NCI-H748 treated with DMSO at 0.1 percent for 48 hours (cell line): ENCODE results near the gene ITGB5.
"Not testable (repeated sequence)": the region's sequence is repeated elsewhere in the genome, so short reads cannot be mapped to it uniquely, and the experiment has no call there.

Experiments
- DNase-seq: peaks from one replicate; lab custom pipeline; 2025; lab: John Stamatoyannopoulos, UW

The ITGB5 gene

DNA sequence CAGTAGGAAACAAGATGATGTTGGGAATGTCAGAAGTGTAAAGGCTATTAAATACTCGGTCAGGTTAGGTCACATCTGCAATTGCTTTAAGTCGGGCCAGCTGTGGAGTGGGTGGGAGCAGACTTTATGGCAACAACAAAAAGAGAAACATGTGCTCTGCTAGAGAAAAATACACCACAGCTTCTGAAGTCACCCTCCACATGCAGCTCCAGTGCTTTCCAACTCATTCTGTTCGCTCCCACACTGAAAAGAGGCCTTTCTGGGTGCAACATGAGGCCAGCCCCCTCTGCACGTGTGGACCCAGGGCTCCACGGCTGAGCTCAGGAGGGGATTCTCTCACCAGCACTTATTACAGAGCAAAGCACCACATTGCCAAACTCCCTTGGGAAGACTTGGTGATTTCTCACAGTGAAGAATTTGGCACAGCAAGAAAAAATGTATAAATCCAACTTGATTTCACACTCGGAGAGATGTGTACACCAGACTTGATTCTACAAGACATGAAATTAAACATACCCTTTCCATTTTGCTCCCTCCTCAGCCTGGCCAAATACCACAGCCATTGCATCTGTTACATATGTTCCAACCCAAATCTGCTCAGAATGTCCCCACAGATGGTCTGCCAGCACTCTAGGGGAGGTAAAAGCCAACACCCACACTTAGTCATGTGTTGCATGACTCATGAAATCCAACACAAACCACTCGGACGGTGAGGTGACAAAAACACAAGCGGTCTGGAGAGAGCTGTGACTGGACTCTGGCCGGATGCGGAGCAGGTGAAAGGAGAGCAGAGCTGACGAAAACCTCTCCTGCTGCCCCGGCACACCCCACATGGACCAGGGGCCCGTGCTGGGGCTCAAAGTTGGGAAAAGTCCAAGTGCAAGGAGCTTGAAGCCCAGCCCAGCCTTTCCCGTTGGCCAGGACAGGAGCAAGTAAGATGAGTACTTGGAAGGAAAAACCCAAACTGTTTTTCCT is 74.6 kb downstream of the ITGB5 start:
- no peak for DNase-seq

DNA sequence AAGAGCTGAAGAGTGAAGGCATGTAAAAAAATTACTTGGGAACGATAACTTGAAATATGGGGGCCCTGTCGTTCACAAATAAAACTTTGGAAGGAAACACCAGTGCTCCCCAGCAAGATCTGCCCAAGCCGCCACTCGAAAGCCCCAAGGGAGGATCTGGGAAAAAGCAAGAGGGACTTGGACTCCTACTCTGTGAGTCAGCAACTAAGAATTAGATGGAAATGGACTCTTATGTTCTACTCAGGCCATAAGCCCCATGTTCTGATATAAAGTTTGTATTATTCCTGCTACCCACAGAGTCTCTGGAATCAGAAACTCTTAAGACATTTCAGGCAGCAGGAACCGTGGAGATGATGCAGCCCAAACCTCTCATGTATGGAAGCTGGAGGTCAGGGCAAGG is 75.7 kb downstream of the ITGB5 start:
- no peak for DNase-seq

DNA sequence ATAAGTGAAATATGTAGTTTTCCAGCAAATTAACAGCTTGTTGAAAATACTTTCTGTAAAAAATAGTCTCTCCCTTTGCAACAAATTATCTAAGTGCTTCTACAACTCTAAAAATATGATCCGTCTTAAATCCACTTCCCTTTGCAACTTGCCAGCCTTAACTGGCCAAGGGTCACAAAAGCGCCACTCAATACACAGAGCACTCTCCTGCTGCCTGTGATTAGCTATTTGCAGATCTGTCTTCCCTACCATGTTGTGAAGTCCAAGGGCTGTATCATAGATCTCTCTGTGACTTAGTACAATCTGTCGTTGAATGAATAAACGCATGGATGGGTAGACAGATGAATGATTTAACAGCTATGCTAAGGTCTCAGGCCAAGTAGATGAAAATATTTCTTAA is 76.2 kb downstream of the ITGB5 start:
- DNase-seq = no peak

DNA sequence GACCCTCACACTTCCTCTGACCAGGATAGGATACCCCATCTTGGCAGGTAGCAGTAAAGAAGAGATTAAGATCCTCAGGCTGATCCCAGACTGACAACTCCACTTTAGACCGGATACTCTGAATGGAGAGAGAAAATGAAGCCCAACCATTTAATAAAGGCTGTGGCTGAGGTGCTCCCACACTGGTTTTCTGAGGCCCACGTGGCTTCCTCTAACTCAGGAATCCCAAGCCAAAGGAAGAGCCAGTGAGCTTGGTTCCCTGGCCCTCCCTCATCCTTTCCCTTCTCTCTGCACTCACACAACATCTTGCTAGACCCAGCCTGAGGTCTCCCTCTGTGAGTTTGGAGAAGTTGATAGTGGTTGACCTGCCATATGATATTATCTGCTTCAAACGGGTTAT is 78.1 kb downstream of the ITGB5 start:
- DNase-seq = no peak

DNA sequence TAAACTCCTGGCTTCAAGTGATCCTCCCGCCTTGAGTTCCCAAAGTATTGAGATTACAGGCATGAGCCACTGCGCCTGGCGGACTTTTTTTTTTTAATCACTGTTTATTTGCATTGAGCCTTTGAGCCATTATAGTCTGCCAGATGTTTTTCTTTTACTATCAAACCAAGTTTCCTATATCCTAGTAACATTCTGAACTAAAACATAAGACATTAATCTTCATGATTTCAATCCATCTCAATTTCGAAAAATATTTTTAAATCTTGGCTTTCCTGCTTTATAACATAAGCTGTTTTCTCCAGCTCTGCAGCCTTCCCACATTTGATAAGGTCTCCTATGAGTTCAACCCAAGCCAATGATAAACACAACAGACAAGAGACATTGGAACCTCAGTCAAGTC is 81.5 kb downstream of the ITGB5 start:
- no peak for DNase-seq

DNA sequence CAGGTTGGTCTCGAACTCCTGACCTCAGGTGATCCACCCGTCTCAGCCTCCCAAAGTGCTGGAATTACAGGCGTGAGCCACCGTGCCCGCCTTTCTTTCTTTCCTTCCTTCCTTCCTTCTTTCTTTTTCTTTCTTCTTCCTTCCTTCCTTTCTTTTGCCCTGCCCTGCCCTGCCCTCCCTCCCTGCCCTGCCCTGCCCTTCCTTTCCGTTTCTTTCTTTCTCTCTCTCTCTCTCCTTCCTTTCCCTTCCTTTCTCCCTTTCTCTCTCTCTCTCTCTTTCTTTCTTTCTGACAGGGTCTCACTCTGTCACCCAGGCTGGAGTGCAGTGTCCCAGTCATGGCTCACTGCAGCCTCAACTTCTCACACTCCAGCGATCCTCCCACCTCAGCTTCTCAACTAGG is 82.3 kb downstream of the ITGB5 start:
- DNase-seq = no peak

DNA sequence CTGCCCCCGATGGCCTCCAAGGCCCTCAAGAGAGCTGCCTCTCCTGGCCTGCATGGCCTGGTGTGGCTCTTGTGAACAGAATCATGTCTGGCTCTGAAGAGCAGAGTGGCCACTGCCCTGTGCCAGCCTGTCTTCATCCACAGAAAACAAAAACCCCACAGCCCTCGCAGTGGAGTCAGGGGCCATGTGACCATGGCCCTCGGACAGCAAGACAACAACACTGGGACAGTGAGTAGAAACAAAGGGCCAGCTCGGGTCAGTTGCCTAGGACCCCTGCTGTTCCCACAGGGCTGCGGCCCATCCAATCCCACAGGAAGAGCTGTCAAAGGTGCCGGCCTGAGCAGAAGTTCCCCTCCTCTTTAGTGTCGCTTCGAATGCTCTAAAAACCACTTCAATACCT is 84.5 kb downstream of the ITGB5 start:
- no peak for DNase-seq

- no peak for DNase-seq
These were observed 85.0 kb downstream of the ITGB5 start for GRCh38 chr3:124802061-124802698.

DNA sequence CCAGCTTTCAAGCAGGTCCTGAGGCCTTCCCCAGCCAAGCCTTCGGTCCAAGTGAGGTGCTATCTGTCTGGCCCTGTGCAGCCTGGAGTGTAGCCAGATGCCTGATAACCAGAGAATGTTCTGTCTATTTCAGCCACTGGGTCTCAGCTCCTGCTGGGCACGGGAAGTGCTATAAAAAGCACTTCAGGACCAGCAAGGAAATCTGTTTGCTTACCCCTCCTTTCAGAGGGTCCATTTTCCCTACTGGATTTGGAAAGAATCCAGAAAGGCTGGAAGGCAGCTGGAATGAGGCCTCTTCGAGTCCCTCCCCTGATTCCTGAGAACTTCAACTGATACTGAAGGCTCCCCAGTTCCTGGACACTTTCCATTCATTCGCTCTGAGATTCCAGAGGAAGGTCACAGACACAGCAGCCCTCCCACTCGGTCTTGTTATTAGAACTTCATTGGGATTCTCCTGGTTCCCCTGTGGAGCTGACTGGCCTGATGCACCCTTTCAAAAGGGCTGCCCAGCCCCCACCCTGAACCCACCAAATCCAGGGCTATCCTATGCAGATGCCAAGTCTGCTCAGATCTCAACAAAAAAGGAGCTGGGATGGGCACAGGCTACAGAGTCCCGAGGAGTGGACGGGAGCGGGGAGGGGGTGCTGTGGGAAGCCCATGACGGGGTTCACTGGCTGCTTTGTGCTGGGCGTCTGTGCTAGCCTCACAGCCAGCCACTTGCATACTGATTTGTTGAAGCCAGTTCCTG is 86.5 kb downstream of the ITGB5 start:
- no peak for DNase-seq

GRCh38 chr3:124800076-124800475 is 87.1 kb downstream of the ITGB5 start:
- no peak for DNase-seq

GRCh38 chr3:124799676-124800075 is 87.5 kb downstream of the ITGB5 start:
- DNase-seq = no peak

DNA sequence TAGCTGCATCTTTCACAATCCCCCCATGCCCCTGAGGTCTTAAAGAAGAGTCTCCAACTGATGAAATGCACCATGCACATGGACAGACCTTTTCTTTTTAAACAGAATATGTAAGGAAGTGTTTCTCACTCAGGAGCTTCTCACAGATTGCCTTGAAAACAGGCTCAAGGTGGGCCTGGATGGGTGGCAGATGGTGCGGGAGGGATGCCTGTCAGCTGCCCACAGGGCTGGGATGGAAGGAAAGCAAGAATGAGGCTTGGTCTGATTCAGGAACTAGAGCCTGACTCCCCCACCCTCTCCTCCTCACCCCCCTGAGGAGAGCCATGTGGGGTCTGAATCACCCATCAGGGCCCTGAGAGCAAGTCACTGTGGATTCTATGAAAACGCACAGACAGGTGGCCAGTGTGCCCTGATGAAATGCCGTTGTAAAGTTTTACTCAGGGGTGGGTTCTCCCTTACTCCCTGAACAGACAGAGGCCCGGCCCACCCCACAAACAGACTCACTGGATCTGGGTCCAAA is 89.7 kb downstream of the ITGB5 start:
- DNase-seq = no peak

DNA sequence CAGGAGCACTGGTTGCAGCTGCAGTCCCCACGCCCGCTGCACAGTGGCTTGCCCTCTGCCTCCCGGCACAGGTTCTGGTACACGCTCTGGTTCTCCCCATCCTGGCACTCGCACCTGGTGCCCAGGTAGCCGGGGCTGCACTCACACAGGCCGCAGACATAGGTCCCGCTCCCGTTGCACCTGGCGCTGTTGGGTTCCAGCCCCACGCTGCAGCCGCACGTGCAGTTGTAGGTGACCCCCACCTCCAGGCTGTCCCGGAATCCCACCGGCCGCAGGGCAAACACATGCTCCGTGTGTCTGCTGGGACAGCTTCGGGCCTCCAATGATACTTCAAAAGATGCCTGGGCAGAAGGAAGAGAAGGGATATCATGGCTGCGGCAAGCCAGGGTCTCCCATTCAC is 90.7 kb downstream of the ITGB5 start:
- no peak for DNase-seq

- no peak for DNase-seq
These were observed 94.0 kb downstream of the ITGB5 start for GRCh38 chr3:124793054-124793739.

- no peak for DNase-seq
These were observed 94.7 kb downstream of the ITGB5 start for GRCh38 chr3:124792341-124793040.

- no peak for DNase-seq
These were observed 95.5 kb downstream of the ITGB5 start for GRCh38 chr3:124791639-124792151.

DNA sequence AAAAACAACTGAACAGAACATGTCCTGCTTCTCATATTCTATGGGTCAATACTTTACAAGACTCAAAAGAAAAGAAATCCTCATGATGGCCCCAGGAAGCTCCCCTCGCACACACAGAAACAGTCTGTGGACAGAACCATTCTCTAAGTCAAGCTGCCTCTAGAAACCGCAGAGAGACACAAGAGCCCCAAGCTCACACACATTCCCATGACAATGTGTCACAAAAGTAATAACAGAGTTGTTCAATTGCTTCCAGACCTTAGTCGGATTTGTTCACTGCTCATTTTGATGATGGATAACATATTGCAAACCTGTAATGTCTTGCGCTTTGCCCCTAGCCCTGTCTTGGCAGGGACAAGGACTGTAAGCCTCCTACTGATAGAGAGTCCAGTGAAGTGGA is 96.0 kb downstream of the ITGB5 start:
- no peak for DNase-seq

- not testable (repeated sequence) for DNase-seq
These were observed 98.1 kb downstream of the ITGB5 start for GRCh38 chr3:124789103-124789502.

DNA sequence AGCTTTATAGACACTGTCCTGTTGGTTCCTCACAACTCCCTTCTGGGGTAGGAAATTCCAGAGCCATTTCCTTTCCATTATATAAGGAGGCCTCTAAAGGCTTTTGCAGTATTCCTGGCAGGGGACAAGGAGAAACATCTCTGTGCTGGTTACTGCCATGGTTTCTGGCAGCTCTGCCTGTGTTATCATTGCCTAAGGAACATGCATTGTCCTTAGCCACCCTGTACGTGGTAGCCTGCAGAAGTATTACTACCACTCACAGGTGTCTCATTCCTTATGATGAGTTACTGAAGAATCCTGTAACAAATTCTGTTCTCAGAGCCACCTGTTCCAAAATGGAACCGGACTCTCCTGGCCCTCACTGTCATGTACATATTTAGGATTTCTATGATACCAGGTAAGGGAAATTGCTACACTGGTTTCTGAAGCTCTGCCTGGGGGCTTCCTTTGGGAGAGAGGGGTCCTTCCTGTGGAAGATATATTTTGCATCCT is 98.9 kb downstream of the ITGB5 start:
- DNase-seq = no peak

DNA sequence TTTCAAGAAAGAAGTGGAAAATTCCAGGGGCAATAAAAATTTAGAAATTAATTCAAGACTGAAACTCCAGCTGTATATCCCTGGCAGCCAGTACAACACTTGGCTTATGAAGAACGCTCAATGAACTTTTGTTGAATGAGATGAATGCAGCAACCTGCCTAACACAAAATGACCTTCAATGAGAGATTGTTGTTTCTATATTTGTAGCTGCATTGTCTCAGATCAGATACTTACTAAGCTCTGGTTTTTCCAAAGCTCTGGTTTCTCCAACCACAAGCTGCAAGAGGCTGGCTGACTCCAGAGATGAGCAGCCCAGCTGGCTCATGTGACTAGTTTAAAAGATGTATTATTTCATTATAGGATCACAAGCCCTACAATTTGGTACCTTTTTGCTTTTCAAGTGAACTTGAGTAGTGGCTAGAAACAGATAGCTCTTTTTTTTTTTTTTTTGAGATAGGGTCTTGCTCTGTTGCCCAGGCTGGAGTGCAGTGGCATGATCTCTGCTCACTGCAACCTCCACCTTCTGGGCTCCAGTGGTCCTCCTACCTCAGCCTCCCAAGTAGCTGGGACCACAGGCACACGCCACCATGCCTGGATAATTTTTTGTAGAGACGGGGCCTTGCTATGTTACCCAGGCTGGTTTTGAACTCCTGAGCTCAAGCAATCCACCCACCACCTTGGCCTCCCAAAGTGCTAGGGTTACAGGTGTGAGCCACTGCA is 99.5 kb downstream of the ITGB5 start:
- no peak for DNase-seq
